HepG2 (cell line): ENCODE measurements around the gene KANK4. TPM values are rescaled to one million over a fixed set of nuclear protein-coding genes. Genes with fewer than 3 reads are reported as not detected.

Experiments
- ATAC-seq: fragments of 200-7000 bp; cut with Tn5 transposase; 3 replicates; pipeline ENCODE4 v1.9.1; 2020; ENCODE audit warnings: mild to moderate bottlenecking, moderate library complexity
- BruUV-seq: library from RNA; stranded (reverse); fragments of 400-500 nt; replicated peaks from 2 replicates; lab custom pipeline; 2021; lab: Mats Ljungman, UMichigan
- CTCF ChIA-PET: fragments of 300-600 bp; formaldehyde crosslinking; extraction: SDS; loops from one replicate; lab custom pipeline; 2021; ENCODE audit warnings: low total read pairs, inconsistent platforms, low intra/inter-chr PET ratio; lab: Yijun Ruan, JAX
- POLR2A ChIA-PET: fragments of 350-600 bp; sonication (Branson Sonifier 250); formaldehyde crosslinking; loops from one replicate; lab custom pipeline; 2020; ENCODE audit warnings: antibody characterized with exemption, inconsistent platforms; lab: Yijun Ruan, JAX
- DNase-seq: peaks from one replicate; pipeline ENCODE4 v3.0.0-alpha.2; 2015; ENCODE audit warnings: low spot score
- FAIRE-seq: peaks from 3 replicates; lab custom pipeline; 2011; peaks lifted over from hg19 to GRCh38; lab: Jason Lieb, UNC
- H2AFZ ChIP-seq: one replicate; pipeline ENCODE4 v1.6.1; 2011; ENCODE audit warnings: low read length, inconsistent platforms
- H3K27ac ChIP-seq: fragments of 300-600 bp; 3 replicates; pipeline ENCODE4 v1.8.0; 2011; ENCODE audit warnings: mixed run types, mild to moderate bottlenecking, mixed read lengths, low read length, inconsistent platforms; ENCODE audit not compliant: insufficient read depth; ENCODE audit errors: extremely low read length
- H3K27me3 ChIP-seq, 2 experiments: fragments of 200-600 bp in 1 of 2; 2 replicates in 1 of 2; 3 replicates in 1 of 2; pipeline versions ENCODE4 v1.6.0 to v1.8.0; 2011; ENCODE audit warnings: low read length in 2 of 2, mild to moderate bottlenecking in 2 of 2, moderate library complexity in 2 of 2, inconsistent platforms in 1 of 2; ENCODE audit not compliant: insufficient read depth in 2 of 2, control insufficient read depth in 1 of 2
- H3K36me3 ChIP-seq, 2 experiments: fragments of 200-600 bp in 1 of 2; replicated peaks in 1 of 2; 2 replicates in 1 of 2; 3 replicates in 1 of 2; pipeline versions ENCODE4 v1.5.1 to v1.8.0; 2011; ENCODE audit warnings: low read length in 2 of 2, inconsistent platforms in 1 of 2; ENCODE audit not compliant: insufficient read depth in 2 of 2, control insufficient read depth in 1 of 2
- H3K4me1 ChIP-seq: 2 replicates; pipeline ENCODE4 v1.5.1; 2012; ENCODE audit warnings: low read length, inconsistent platforms; ENCODE audit not compliant: insufficient read depth
- H3K4me2 ChIP-seq: 2 replicates; pipeline ENCODE4 v1.6.0; 2011; ENCODE audit warnings: low read depth, low read length, inconsistent platforms
- H3K4me3 ChIP-seq, 3 experiments: fragments of 200-600 bp in 1 of 3; sonication (generic), shearing (Covaris generic) in 1 of 3; replicated peaks in 1 of 3; 2 replicates each; pipeline ENCODE4 v1.5.1; 2011 to 2016; ENCODE audit warnings: low read length in 3 of 3, inconsistent platforms in 2 of 3, low read depth in 2 of 3, mild to moderate bottlenecking in 2 of 3, control low read depth in 1 of 3, mixed read lengths in 1 of 3; ENCODE audit not compliant: insufficient read depth in 1 of 3
- H3K79me2 ChIP-seq: one replicate; pipeline ENCODE4 v1.6.1; 2011; ENCODE audit warnings: low read length, inconsistent platforms; ENCODE audit not compliant: insufficient read depth
- H3K9ac ChIP-seq: 2 replicates; pipeline ENCODE4 v1.6.0; 2011; ENCODE audit warnings: mild to moderate bottlenecking, low read depth, low read length, inconsistent platforms; ENCODE audit not compliant: insufficient read depth
- H3K9me3 ChIP-seq: 2 replicates; pipeline ENCODE4 v1.5.1; 2012; ENCODE audit warnings: mild to moderate bottlenecking, low read length
- H4K20me1 ChIP-seq: 2 replicates; pipeline ENCODE4 v1.6.0; 2011; ENCODE audit warnings: inconsistent platforms, mild to moderate bottlenecking, low read length, moderate library complexity; ENCODE audit not compliant: insufficient read depth
- FIP1L1 ChIP-seq: fragments of 200-400 bp; formaldehyde crosslinking; IDR thresholded peaks from 2 replicates; pipeline ENCODE4 v1.6.1; 2018; ENCODE audit warnings: low read depth, mild to moderate bottlenecking, low read length, moderate library complexity, borderline replicate concordance; ENCODE audit not compliant: insufficient read depth
- NFATC3 ChIP-seq: sonication (generic); formaldehyde crosslinking; IDR thresholded peaks from 2 replicates; pipeline ENCODE4 v1.5.1; 2020; ENCODE audit warnings: mild to moderate bottlenecking, missing genetic modification reagents
- POLR2AphosphoS5 ChIP-seq: IDR thresholded peaks from 2 replicates; pipeline ENCODE4 v1.6.1; 2012; ENCODE audit warnings: low read depth, low read length
- SMARCE1 ChIP-seq: fragments of 450-650 bp; IDR thresholded peaks from 2 replicates; pipeline ENCODE4 v1.6.1; 2017; ENCODE audit warnings: borderline replicate concordance
- ZNF101 ChIP-seq: sonication (generic); formaldehyde crosslinking; IDR thresholded peaks from 2 replicates; pipeline ENCODE4 v1.4.0; 2020; ENCODE audit warnings: mild to moderate bottlenecking, low read depth, missing genetic modification reagents, borderline replicate concordance
- ZSCAN30 ChIP-seq: sonication (generic); formaldehyde crosslinking; IDR thresholded peaks from 2 replicates; pipeline ENCODE4 v1.5.0; 2020; ENCODE audit warnings: mild to moderate bottlenecking, missing genetic modification reagents
- WGBS: methylation state at CpG from one replicate; pipeline ENCODE4 v1.1.6; 2017; ENCODE audit warnings: low lambda C conversion rate; 5-methylcytosine and 5-hydroxymethylcytosine counted together
- in situ Hi-C: cut with HindIII; loops from 2 replicates; pipeline ENCODE4 v1.10.0; 2017; ENCODE audit warnings: low pct_unique_long_range_greater_than_20kb; ENCODE audit not compliant: extremely low pct_ligation_motif_present
- intact Hi-C: fragments of 100-400 bp; cut with micrococcal nuclease; formaldehyde crosslinking; loops from one replicate; pipeline ENCODE4 v1.10.0; 2022; ENCODE audit not compliant: unreplicated experiment
- polyA plus RNA-seq, 8 experiments: library from polyadenylated mRNA; depleted of rRNA in 3 of 8; stranded (reverse) in 7 of 8; unstranded in 1 of 8; fragments of >200 nt; fragmentation: Illumina TruSeq in 4 of 8; extraction: Trizol in 4 of 8; gene quantifications; 2 replicates each; pipeline versions ENCODE4 v1.2.1 to v1.2.3, GENCODE V29; 2011 to 2016; ENCODE audit warnings: low read depth in 4 of 8, missing spikeins in 1 of 8, mixed read lengths in 1 of 8; ENCODE audit not compliant: insufficient read depth in 1 of 8
- total RNA-seq, 5 experiments: library from RNA; depleted of rRNA; stranded (reverse); fragments of >200 nt; fragmentation: Illumina TruSeq; extraction: Trizol; gene quantifications; 2 replicates each; pipeline ENCODE4 v1.2.3, GENCODE V29; 2016; ENCODE audit warnings: low read depth in 1 of 5
- TF ChIP-seq, protein P1 (sequence below): sonication (generic); formaldehyde crosslinking; IDR thresholded peaks from 2 replicates; pipeline ENCODE4 v1.8.0; 2022; ENCODE audit warnings: missing genetic modification reagents, low read depth, mild to moderate bottlenecking, borderline replicate concordance
- TF ChIP-seq, protein P2 (sequence below): sonication (generic); formaldehyde crosslinking; IDR thresholded peaks from 2 replicates; pipeline ENCODE4 v1.4.0; 2020; ENCODE audit warnings: mild to moderate bottlenecking, missing genetic modification reagents

The KANK4 gene
- total and polyA plus RNA-seq, 2 of the 13 experiments (the other 11 are each of a cell fraction or from before 2014, with no cell fraction given) = 16.1 to 25.7 TPM

DNA sequence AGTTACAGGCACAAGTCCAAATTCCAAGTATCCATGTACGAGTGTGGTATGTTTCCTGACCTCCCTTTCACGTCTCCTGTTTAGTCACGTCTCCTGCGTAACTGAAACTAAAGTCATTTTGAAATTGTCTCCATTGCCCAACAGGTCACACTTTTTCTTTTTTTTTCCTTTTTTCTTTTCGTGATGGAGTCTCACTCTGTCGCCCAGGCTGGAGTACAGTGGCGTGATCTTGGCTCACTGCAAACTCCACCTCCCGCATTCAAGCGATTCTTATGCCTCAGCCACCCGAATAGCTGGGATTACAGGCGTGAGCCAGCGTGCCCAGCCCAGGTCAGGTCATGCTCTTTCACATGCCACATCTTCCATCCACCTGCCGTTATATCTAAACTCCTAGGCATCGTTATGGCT, 86.4 kb downstream of the KANK4 start:
- Histone ChIP-seq H3K9ac (no peak overlapping the region), H3K4me1 (peaks cover 90% of the 10 kb centered on the region), H4K20me1 (no peaks in the 10 kb centered on the region), H3K79me2 (no peaks in the 10 kb centered on the region), H3K27me3 (no peaks in the 10 kb centered on the region), H3K27ac (no peak overlapping the region), H2AFZ (no peak overlapping the region), H3K36me3 (no peaks in the 10 kb centered on the region), H3K4me3 (no peak overlapping the region), H3K9me3 (no peaks in the 10 kb centered on the region), H3K4me2 (no peak overlapping the region)
- DNase-seq (no peak), FAIRE-seq (no peak), ATAC-seq (no peak)
- BruUV-seq = no TSS peak
- WGBS = 87% methylated on average over 14 of the region's 14 CpGs
- in situ Hi-C loops = no loop called here
- no peak for TF ChIP-seq FIP1L1
- intact Hi-C loops = no loop called here
- ChIA-PET POLR2A (no interaction called here), CTCF (no interaction called here)

DNA sequence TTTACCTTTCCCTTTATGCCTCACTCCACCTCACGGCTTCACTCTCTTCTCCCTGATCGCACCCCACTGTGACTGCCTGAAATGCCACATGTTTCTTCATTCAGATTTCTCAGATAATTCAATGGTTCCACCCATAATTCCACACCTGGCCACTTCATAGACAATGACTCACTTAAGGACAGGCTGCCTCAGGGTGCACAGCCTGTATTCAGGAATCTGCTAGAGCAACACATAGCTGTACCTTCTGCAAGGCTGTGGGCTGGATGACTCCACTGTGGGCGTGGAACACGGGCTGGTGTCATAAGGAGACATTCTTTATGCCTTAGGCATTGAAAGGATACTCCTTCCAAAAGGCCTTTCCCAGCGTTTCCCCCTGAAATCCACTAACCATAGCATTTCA, 88.5 kb downstream of the KANK4 start:
- in situ Hi-C loops = no loop called here
- ChIA-PET CTCF (no interaction called here), POLR2A (no interaction called here)
- WGBS = 49% methylated on average over 3 of the region's 5 CpGs
- BruUV-seq = no TSS peak
- Histone ChIP-seq H3K4me3 (no peak overlapping the region), H2AFZ (no peak overlapping the region), H3K9ac (no peak overlapping the region), H3K9me3 (no peaks in the 10 kb centered on the region), H3K27ac (no peak overlapping the region), H3K27me3 (no peaks in the 10 kb centered on the region), H3K79me2 (no peaks in the 10 kb centered on the region), H3K4me2 (no peak overlapping the region), H3K4me1 (peaks cover 74% of the 10 kb centered on the region), H4K20me1 (no peaks in the 10 kb centered on the region), H3K36me3 (no peaks in the 10 kb centered on the region)
- intact Hi-C loops = no loop called here
- DNase-seq = no peak
- no peak for TF ChIP-seq SMARCE1
- TF ChIP-seq ZNF101 (CRISPR knock-in tag) = no peak
- no peak for TF ChIP-seq ZSCAN30 (CRISPR knock-in tag)
- no peak for TF ChIP-seq POLR2AphosphoS5
- no peak for TF ChIP-seq NFATC3 (CRISPR knock-in tag)
- TF ChIP-seq, protein P1, sequence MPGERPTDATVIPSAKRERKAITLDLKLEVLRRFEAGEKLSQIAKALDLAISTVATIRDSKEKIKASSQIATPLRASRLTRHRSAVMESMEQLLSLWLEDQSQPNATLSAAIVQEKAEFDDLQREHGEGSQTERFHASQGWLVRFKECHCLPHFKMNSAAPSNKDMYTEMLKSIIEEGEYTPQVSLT (CRISPR knock-in tag) = no peak
- TF ChIP-seq, protein P2, sequence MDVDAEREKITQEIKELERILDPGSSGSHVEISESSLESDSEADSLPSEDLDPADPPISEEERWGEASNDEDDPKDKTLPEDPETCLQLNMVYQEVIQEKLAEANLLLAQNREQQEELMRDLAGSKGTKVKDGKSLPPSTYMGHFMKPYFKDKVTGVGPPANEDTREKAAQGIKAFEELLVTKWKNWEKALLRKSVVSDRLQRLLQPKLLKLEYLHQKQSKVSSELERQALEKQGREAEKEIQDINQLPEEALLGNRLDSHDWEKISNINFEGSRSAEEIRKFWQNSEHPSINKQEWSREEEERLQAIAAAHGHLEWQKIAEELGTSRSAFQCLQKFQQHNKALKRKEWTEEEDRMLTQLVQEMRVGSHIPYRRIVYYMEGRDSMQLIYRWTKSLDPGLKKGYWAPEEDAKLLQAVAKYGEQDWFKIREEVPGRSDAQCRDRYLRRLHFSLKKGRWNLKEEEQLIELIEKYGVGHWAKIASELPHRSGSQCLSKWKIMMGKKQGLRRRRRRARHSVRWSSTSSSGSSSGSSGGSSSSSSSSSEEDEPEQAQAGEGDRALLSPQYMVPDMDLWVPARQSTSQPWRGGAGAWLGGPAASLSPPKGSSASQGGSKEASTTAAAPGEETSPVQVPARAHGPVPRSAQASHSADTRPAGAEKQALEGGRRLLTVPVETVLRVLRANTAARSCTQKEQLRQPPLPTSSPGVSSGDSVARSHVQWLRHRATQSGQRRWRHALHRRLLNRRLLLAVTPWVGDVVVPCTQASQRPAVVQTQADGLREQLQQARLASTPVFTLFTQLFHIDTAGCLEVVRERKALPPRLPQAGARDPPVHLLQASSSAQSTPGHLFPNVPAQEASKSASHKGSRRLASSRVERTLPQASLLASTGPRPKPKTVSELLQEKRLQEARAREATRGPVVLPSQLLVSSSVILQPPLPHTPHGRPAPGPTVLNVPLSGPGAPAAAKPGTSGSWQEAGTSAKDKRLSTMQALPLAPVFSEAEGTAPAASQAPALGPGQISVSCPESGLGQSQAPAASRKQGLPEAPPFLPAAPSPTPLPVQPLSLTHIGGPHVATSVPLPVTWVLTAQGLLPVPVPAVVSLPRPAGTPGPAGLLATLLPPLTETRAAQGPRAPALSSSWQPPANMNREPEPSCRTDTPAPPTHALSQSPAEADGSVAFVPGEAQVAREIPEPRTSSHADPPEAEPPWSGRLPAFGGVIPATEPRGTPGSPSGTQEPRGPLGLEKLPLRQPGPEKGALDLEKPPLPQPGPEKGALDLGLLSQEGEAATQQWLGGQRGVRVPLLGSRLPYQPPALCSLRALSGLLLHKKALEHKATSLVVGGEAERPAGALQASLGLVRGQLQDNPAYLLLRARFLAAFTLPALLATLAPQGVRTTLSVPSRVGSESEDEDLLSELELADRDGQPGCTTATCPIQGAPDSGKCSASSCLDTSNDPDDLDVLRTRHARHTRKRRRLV = no peak
- ATAC-seq = no peak
- FAIRE-seq = no peak
